ENCODE data around the gene PGA3. TPM values are rescaled to one million over a fixed set of nuclear protein-coding genes. Genes with fewer than 3 reads are reported as not detected.

PGA3 gene
- total RNA-seq, 1 donor from 2014 or later: 1.3 TPM

DNA sequence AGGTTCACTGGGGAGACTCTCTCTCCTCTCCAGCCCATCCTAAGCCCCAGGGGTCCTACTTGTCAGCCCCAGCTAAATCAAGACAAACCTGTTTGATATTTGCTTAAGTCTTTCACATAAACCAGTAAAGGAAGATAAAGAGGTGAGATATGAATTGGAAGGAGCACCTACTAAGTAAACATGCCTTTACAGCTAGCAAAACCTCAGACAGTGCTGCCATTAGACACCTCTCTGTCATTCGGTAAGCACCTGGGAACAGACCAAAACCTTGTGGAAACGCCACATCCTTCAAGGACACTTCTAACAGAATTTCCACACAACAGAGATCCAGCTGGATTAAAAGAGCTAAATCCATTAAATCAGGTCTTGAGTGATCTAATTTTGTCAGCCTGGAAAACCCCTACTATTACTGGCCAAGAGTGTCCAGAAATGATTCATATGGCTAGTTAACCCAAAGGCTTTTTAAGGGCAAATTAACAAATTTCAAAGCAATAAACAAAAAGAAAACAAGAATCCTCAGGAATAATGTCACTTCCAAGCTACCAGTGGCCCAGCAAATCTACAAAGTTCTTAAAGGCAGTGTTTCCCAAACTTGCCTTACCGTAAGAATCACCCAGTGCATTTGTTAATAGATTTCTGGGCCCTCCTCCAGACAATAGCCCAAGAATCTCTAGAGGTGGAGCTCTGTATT is 44.5 kb upstream of the PGA3 start:
- TF ChIP-seq, protein P1, sequence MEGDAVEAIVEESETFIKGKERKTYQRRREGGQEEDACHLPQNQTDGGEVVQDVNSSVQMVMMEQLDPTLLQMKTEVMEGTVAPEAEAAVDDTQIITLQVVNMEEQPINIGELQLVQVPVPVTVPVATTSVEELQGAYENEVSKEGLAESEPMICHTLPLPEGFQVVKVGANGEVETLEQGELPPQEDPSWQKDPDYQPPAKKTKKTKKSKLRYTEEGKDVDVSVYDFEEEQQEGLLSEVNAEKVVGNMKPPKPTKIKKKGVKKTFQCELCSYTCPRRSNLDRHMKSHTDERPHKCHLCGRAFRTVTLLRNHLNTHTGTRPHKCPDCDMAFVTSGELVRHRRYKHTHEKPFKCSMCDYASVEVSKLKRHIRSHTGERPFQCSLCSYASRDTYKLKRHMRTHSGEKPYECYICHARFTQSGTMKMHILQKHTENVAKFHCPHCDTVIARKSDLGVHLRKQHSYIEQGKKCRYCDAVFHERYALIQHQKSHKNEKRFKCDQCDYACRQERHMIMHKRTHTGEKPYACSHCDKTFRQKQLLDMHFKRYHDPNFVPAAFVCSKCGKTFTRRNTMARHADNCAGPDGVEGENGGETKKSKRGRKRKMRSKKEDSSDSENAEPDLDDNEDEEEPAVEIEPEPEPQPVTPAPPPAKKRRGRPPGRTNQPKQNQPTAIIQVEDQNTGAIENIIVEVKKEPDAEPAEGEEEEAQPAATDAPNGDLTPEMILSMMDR (conservative IDR thresholded peaks at IDR 0.05): no peak
- Mint-ChIP-seq H3K27me3 (no peaks in the 10 kb centered on the region), H3K4me3 (peak overlapping the region; percentile 88), H3K4me1 (ENCODE audit: unreplicated experiment) (peaks cover 29% of the 10 kb centered on the region), H3K9me3 (peaks cover 10% of the 10 kb centered on the region), H3K27ac (peak overlapping the region; percentile 99), H3K36me3 (peaks cover 22% of the 10 kb centered on the region)
- DNase-seq (ENCODE audit: extremely low spot score, unreplicated experiment): no peak

DNA sequence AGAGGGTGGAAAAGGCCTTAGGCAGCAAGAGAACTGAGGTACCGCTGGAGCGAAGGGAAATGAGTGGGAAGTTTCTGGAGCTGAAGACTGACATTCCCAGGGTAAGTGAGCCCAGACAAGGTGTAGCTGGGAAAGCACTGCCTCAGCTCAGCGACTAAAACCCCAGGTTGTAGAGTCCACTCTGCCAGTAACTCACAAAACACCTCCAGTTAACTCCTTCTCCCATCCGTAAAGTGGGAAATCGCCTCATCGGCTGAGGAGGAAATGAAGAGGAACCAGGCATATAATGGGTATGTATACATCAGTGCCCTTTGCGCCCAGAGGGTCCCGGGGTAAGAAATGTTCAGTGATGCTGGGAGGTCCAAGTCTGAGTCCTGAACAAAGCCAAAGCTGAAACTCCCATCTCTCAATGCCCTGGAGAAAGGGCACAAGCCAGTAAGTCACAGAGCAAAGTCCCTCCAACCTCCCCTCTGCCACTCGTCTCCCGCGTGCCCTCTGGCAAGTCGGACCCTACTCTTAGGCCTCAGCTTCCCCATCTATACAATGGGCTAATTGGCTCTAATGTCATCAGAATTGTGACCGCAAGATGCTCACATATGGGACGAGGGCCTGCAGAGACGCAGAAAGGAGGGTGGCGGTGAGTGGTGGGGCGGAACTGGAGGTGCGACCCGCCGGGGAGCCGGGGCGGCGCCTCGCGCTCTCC is 42.7 kb upstream of the PGA3 start:
- H3K4me3 Mint-ChIP-seq: peak overlapping the region; percentile 90
- TF ChIP-seq, protein P1 (conservative IDR thresholded peaks at IDR 0.05): no peak
- peaks cover 10% of the 10 kb centered on the region for H3K36me3 Mint-ChIP-seq
- no peak for DNase-seq (ENCODE audit: extremely low spot score, unreplicated experiment)
- peak overlapping the region; percentile 92 for H3K27ac Mint-ChIP-seq
- peaks cover 29% of the 10 kb centered on the region for H3K4me1 Mint-ChIP-seq (ENCODE audit: unreplicated experiment)
- no peaks in the 10 kb centered on the region for H3K27me3 Mint-ChIP-seq
- H3K9me3 Mint-ChIP-seq: no peaks in the 10 kb centered on the region

DNA sequence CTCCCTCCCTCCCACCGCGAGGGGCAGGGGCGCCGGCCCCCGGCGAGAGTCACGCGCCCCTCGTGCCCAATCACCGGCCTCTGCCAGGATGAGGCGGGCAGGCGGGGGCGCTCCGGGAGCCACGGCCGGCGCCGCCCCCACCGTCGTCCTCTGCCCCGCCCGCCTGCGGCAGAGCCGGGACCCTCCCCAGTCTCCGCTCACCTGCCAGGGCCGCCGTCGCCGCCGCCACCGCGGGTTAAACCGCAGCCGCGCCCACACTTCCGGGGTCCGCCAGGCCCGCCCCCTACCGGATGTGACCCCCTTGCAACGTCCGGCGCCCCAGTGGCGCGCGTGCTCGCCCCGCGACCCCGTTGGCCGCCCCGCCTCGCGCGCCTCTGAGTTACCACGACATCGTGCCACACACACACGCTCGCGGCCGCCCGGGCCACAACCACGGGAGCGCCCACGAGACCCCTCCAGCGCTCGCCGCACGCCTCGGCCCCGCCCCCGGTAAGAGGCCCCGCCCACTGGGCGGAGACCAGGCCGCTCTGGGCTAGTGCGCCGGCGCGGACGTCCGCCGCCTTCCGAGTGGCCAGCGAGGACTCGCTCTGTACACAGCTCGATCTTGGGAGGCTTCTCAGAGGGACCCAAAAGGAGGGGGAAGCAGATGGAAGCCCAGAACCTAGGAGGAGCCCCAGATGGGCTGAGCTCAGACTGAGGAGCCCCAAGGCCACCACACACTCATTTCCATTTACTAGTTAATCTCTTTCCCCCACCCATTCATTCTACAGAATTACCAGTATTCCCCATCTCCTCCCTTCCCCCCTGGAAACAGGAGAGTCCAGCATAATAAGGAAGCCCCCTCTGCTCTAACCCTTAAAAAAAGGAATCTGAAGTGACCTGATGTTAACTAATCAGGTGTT is 41.9 kb upstream of the PGA3 start, which contains the start of gene VPS37C:
Gene VPS37C, minus strand, starts transcription at position 237 of the 902 bp plus-strand sequence. CDS start 22,597 bp downstream, outside the sequence.
- H3K9me3 Mint-ChIP-seq: no peaks in the 10 kb centered on the region
- TF ChIP-seq, protein P1 (conservative IDR thresholded peaks at IDR 0.05): peak; percentile 46
- H3K27ac Mint-ChIP-seq: peak within 1 kb of the TSS; percentile 96
- DNase-seq (ENCODE audit: extremely low spot score, unreplicated experiment): peak; percentile 96
- H3K27me3 Mint-ChIP-seq: no peaks in the 10 kb centered on the region
- peaks cover 29% of the 10 kb centered on the region for H3K4me1 Mint-ChIP-seq (ENCODE audit: unreplicated experiment)
- H3K36me3 Mint-ChIP-seq: peaks cover 5% of the 10 kb centered on the region
- peak within 1 kb of the TSS; percentile 95 for H3K4me3 Mint-ChIP-seq

DNA sequence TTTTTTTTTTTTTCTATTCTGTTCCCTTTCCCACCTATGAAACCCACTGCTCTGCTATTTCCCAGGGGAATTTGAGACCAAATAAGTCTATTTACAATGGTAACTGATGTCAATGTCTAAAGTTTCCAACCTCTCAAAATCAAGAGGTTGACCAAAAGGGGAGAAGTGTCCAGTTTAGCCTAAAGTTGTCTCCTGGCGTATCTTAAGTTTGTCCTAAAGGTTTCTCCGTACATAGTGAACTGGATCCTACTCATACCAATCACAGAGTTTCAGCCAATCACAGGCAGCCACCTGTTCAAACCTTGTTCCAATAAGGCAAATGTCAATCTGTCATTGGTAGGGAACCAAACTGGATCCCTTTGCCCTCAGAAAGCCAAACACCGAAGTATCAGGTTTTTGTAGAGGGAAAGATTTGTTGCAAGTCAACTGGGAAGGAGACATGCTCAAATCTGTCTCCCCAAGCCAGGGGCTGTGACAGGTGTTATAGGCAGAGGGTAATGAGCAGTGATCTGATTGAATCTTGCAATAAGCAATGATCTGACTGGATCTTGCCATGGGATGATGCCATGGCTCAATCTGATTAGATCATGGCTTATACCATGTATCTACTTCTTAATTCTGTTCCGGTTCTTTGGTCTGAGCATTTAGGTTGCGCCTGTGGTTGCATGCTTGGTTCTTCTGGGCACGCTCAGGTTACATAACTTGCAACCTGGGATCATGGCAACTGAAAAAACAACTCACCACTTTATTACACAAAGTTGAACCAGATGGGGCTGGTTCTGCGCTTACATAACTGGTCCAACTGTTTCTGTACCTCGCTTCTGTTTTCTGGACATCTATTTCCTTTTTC is 41.0 kb upstream of the PGA3 start:
- TF ChIP-seq, protein P1 (conservative IDR thresholded peaks at IDR 0.05): no peak
- no peaks in the 10 kb centered on the region for H3K9me3 Mint-ChIP-seq
- no peaks in the 10 kb centered on the region for H3K36me3 Mint-ChIP-seq
- H3K4me1 Mint-ChIP-seq (ENCODE audit: unreplicated experiment): peaks cover 29% of the 10 kb centered on the region
- no peaks in the 10 kb centered on the region for H3K27me3 Mint-ChIP-seq
- peak overlapping the region; percentile 96 for H3K27ac Mint-ChIP-seq
- peak overlapping the region; percentile 95 for H3K4me3 Mint-ChIP-seq
- DNase-seq (ENCODE audit: extremely low spot score, unreplicated experiment): no peak

DNA sequence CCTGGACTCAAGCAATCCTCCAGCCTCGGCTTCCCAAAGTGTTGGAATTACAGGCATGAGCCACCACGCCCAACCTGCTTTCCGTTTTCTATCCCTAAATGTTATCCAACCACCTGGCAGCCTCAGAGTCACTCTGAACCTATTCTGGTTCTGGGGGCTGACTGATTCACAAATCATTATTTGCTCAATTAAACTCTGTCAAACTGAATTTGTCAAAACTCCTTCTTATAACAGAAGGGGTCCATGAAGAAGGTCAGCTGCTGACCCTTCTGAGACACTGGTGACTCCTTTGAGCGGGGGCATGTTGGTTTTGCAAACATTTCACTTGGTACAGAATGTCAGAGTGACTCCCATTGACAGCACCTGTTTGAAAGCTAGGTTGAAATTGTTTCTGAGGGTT is 40.3 kb upstream of the PGA3 start:
- peak overlapping the region; percentile 34 for H3K4me3 Mint-ChIP-seq
- DNase-seq (ENCODE audit: extremely low spot score, unreplicated experiment): no peak
- no peak overlapping the region for H3K27ac Mint-ChIP-seq
- no peaks in the 10 kb centered on the region for H3K36me3 Mint-ChIP-seq
- no peaks in the 10 kb centered on the region for H3K27me3 Mint-ChIP-seq
- H3K4me1 Mint-ChIP-seq (ENCODE audit: unreplicated experiment): peaks cover 27% of the 10 kb centered on the region
- TF ChIP-seq, protein P1 (conservative IDR thresholded peaks at IDR 0.05): no peak
- H3K9me3 Mint-ChIP-seq: no peaks in the 10 kb centered on the region
